Measurements from ENCODE around the gene FAM81A. TPM values are rescaled to one million over a fixed set of nuclear protein-coding genes. Genes with fewer than 3 reads are reported as not detected.

Gene FAM81A
- total RNA-seq, 3 donors from 2014 or later (not counting 1 experiment from before 2014, with no cell fraction given): 1.0 TPM; not detected in 2

- peaks cover 35 to 65% of the 10 kb centered on the region in 2 donors for H3K27me3 Mint-ChIP-seq (ENCODE audit: low read depth in 2 of 2)
- H3K36me3 Mint-ChIP-seq: no peaks in the 10 kb centered on the region
- Histone ChIP-seq H3K36me3 (ENCODE audit: control insufficient read depth, insufficient read depth, low read length) (no peaks in the 10 kb centered on the region), H3K9me3 (ENCODE audit: control insufficient read depth, insufficient read depth, low read length) (no peaks in the 10 kb centered on the region), H3K27ac (ENCODE audit: low read length) (no peak overlapping the region), H3K27me3 (ENCODE audit: control insufficient read depth, insufficient read depth, low read length) (no peaks in the 10 kb centered on the region), H3K4me3 (ENCODE audit: low read length) (no peak overlapping the region), H3K4me1 (ENCODE audit: control insufficient read depth, insufficient read depth, low read length) (peaks cover 20% of the 10 kb centered on the region)
- 98% methylated on average over 8 of the region's 15 CpGs for WGBS (ENCODE audit: insufficient coverage)
- TF ChIP-seq CTCF (IDR thresholded peaks at IDR 0.05): no peak
- no peak overlapping the region for H3K27ac Mint-ChIP-seq
- no peaks in the 10 kb centered on the region for H3K9me3 Mint-ChIP-seq
- DNase-seq (no peak), ATAC-seq (no peak)
- H3K4me3 Mint-ChIP-seq: no peak overlapping the region
- intact Hi-C loops (cut with micrococcal nuclease): no loop called here
- H3K4me1 Mint-ChIP-seq: peaks cover 6 to 20% of the 10 kb centered on the region in 2 donors
Measured at GRCh38 chr15:59401824-59402569, 36.0 kb upstream of the FAM81A start.

- no peak overlapping the region for H3K4me3 Mint-ChIP-seq
- no peak overlapping the region for H3K27ac ChIP-seq (ENCODE audit: low read length)
- H3K4me1 Mint-ChIP-seq: peaks cover 14 to 21% of the 10 kb centered on the region in 2 donors
- no peak for ATAC-seq
- peaks cover 29% of the 10 kb centered on the region for H3K4me1 ChIP-seq (ENCODE audit: control insufficient read depth, insufficient read depth, low read length)
- WGBS (ENCODE audit: insufficient coverage): 88% methylated on average over 6 of the region's 7 CpGs
- intact Hi-C loops (cut with micrococcal nuclease): no loop called here
- no peaks in the 10 kb centered on the region for H3K36me3 ChIP-seq (ENCODE audit: control insufficient read depth, insufficient read depth, low read length)
- H3K27me3 Mint-ChIP-seq (ENCODE audit: low read depth in 2 of 2): peaks cover 32 to 43% of the 10 kb centered on the region in 2 donors
- no peak overlapping the region for H3K4me3 ChIP-seq (ENCODE audit: low read length)
- DNase-seq: no peak
- no peaks in the 10 kb centered on the region for H3K36me3 Mint-ChIP-seq
- no peaks in the 10 kb centered on the region for H3K9me3 Mint-ChIP-seq
- H3K27me3 ChIP-seq (ENCODE audit: control insufficient read depth, insufficient read depth, low read length): peaks cover 4% of the 10 kb centered on the region
- no peaks in the 10 kb centered on the region for H3K9me3 ChIP-seq (ENCODE audit: control insufficient read depth, insufficient read depth, low read length)
- TF ChIP-seq CTCF (IDR thresholded peaks at IDR 0.05): no peak
- no peak overlapping the region for H3K27ac Mint-ChIP-seq
Measured at GRCh38 chr15:59405079-59405478, 32.9 kb upstream of the FAM81A start.

GRCh38 chr15:59406446-59406845 lies 31.5 kb upstream of the FAM81A start:
- Mint-ChIP-seq H3K27ac (no peak overlapping the region), H3K36me3 (no peaks in the 10 kb centered on the region), H3K9me3 (no peaks in the 10 kb centered on the region), H3K27me3 (ENCODE audit: low read depth in 2 of 2) (peaks cover 21 to 29% of the 10 kb centered on the region in 2 donors), H3K4me1 (peaks cover 21 to 29% of the 10 kb centered on the region in 2 donors), H3K4me3 (no peak overlapping the region)
- ATAC-seq (no peak), DNase-seq (no peak)
- intact Hi-C loops (cut with micrococcal nuclease): no loop called here
- Histone ChIP-seq H3K27ac (ENCODE audit: low read length) (no peak overlapping the region), H3K36me3 (ENCODE audit: control insufficient read depth, insufficient read depth, low read length) (no peaks in the 10 kb centered on the region), H3K27me3 (ENCODE audit: control insufficient read depth, insufficient read depth, low read length) (peaks cover 4% of the 10 kb centered on the region), H3K4me1 (ENCODE audit: control insufficient read depth, insufficient read depth, low read length) (peaks cover 37% of the 10 kb centered on the region), H3K4me3 (ENCODE audit: low read length) (no peak overlapping the region), H3K9me3 (ENCODE audit: control insufficient read depth, insufficient read depth, low read length) (no peaks in the 10 kb centered on the region)
- 47% methylated on average over 1 of the region's 3 CpGs for WGBS (ENCODE audit: insufficient coverage)
- TF ChIP-seq CTCF (IDR thresholded peaks at IDR 0.05): no peak

- TF ChIP-seq CTCF (IDR thresholded peaks at IDR 0.05): no peak
- no peak overlapping the region for H3K27ac Mint-ChIP-seq
- peaks cover 8% of the 10 kb centered on the region for H3K27me3 ChIP-seq (ENCODE audit: control insufficient read depth, insufficient read depth, low read length)
- H3K4me3 ChIP-seq (ENCODE audit: low read length): no peak overlapping the region
- WGBS (ENCODE audit: insufficient coverage): 88% methylated on average over 4 of the region's 5 CpGs
- H3K27me3 Mint-ChIP-seq (ENCODE audit: low read depth in 2 of 2): peaks cover 18 to 22% of the 10 kb centered on the region in 2 donors
- no peaks in the 10 kb centered on the region for H3K9me3 Mint-ChIP-seq
- no peak overlapping the region for H3K27ac ChIP-seq (ENCODE audit: low read length)
- peaks cover 35 to 44% of the 10 kb centered on the region in 2 donors for H3K4me1 Mint-ChIP-seq
- no peaks in the 10 kb centered on the region for H3K36me3 Mint-ChIP-seq
- DNase-seq (no peak), ATAC-seq (no peak)
- no peak overlapping the region for H3K4me3 Mint-ChIP-seq
- no peaks in the 10 kb centered on the region for H3K9me3 ChIP-seq (ENCODE audit: control insufficient read depth, insufficient read depth, low read length)
- intact Hi-C loops (cut with micrococcal nuclease): no loop called here
- H3K4me1 ChIP-seq (ENCODE audit: control insufficient read depth, insufficient read depth, low read length): peaks cover 52% of the 10 kb centered on the region
- no peaks in the 10 kb centered on the region for H3K36me3 ChIP-seq (ENCODE audit: control insufficient read depth, insufficient read depth, low read length)
Measured at GRCh38 chr15:59407946-59408345, 30.0 kb upstream of the FAM81A start.
